T follicular helper cell (primary cell): ENCODE measurements around the gene ARL15.

Source experiments
- DNase-seq: peaks from one replicate; pipeline ENCODE4 v3.0.0-alpha.2; 2020; ENCODE audit warnings: low read depth

The ARL15 gene

GRCh38 chr5:53937467-53937866, 372.9 kb downstream of the ARL15 start:
- DNase-seq: no peak

GRCh38 chr5:53936481-53937352, 373.7 kb downstream of the ARL15 start:
- no peak for DNase-seq

- DNase-seq: no peak
These were observed 376.1 kb downstream of the ARL15 start for GRCh38 chr5:53934151-53934820.

GRCh38 chr5:53932351-53932750, 378.0 kb downstream of the ARL15 start:
- DNase-seq: no peak

GRCh38 chr5:53930457-53930856, 379.9 kb downstream of the ARL15 start:
- DNase-seq: no peak

GRCh38 chr5:53929570-53929969, 380.8 kb downstream of the ARL15 start:
- DNase-seq: no peak

- DNase-seq: no peak
These were observed 381.2 kb downstream of the ARL15 start for GRCh38 chr5:53929152-53929551.

GRCh38 chr5:53928641-53929040, 381.7 kb downstream of the ARL15 start:
- no peak for DNase-seq

GRCh38 chr5:53927668-53928247, 382.6 kb downstream of the ARL15 start:
- DNase-seq: no peak

- no peak for DNase-seq
These were observed 384.3 kb downstream of the ARL15 start for GRCh38 chr5:53926026-53926425.

- no peak for DNase-seq
These were observed 386.0 kb downstream of the ARL15 start for GRCh38 chr5:53924392-53924791.

- no peak for DNase-seq
These were observed 386.4 kb downstream of the ARL15 start for GRCh38 chr5:53923961-53924360.

- no peak for DNase-seq
These were observed 387.6 kb downstream of the ARL15 start for GRCh38 chr5:53922508-53923498.

GRCh38 chr5:53917826-53918225, 392.5 kb downstream of the ARL15 start:
- DNase-seq: no peak

- DNase-seq: no peak
These were observed 393.3 kb downstream of the ARL15 start for GRCh38 chr5:53917095-53917494.

GRCh38 chr5:53915120-53915519, 395.3 kb downstream of the ARL15 start:
- DNase-seq: no peak

GRCh38 chr5:53913941-53914340, 396.4 kb downstream of the ARL15 start:
- DNase-seq: no peak

GRCh38 chr5:53908757-53909156, 401.6 kb downstream of the ARL15 start:
- DNase-seq: no peak

- no peak for DNase-seq
These were observed 402.5 kb downstream of the ARL15 start for GRCh38 chr5:53907827-53908226.

GRCh38 chr5:53906736-53907135, 403.6 kb downstream of the ARL15 start:
- no peak for DNase-seq

GRCh38 chr5:53902296-53902907, 408.0 kb downstream of the ARL15 start:
- no peak for DNase-seq
